ENCODE data around the gene DAZAP1.
A peak's percentile ranks its signal among the peaks of the same experiment; 100 is the strongest.

DAZAP1 gene

DNA sequence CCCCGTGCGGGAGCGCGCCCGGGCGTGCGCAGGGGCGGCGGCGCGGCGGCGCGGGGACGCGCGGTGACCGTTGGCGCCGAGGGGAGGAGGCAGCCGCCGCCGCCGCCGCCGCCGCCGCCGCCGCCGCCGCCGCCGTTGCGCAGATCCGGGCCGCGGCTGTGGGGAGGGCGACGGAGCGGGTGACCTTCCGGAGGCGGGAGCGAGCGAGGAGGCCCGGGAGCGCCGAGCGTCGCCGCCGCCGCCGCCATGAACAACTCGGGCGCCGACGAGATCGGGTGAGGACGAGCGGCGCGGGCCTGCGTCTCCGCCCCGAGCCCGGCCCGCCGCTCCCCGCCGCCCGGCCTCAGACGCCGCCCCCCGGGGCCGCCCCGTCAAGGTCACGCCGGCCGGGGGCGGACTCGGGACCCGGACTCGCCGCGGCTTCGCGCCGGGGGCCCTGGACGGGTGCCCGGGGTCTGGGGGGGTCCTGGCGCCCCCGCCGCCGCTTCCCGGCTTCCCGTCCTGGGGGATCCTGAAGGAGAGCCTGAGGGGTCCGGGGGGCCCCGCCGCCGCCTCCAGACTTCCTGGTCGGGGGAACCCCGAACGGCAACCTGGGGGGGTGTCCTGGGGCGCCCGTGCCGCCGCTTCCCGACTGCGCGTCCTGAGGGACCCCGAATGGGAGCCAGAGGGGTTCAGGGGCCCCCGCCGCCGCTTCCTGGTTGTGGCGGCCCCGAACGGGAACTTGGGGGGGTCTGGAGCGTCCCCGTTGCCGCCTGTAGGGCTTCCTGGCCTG, at the start of gene DAZAP1:
DAZAP1 (plus strand) TSS at position 59 of the 772 bp plus-strand sequence; CDS start at position 247, 188 bp downstream.
- DNase-seq (ENCODE audit: low spot score) = peak; percentile 28

- DNase-seq (ENCODE audit: low spot score) = no peak
These were observed 47.1 kb upstream of the DAZAP1 start for GRCh38 chr19:1360126-1360817.

DNA sequence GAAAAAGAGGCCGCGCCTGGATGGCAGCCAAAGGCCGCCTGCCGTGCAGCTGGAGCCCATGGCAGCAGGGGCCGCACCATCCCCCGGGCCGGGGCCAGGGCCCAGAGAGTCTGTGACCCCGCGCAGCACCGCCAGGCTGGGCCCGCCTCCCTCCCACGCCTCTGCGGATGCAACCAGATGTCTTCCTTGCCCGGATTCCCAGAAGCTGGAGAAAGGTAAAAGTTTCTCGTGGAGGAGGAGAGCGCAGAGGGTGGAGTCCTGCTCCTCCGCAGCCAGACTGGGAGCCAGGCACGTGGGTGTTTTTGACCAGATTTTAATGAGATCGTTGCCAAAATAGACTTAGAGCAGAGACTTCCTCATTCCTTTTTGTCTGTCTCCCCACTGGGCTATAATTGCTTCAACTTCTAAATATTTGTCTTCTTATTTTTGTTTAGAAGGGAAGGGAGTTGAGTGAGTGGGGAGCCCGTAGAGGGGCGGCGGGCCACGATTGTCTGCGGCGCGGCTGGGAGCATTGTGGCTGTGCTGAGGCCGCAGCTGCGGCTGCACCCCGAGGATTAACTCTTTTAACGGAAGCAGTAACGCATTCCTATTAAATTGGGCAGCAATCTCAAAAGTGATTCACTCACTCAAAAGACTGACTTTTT, 46.4 kb upstream of the DAZAP1 start:
- no peak for DNase-seq (ENCODE audit: low spot score)

DNA sequence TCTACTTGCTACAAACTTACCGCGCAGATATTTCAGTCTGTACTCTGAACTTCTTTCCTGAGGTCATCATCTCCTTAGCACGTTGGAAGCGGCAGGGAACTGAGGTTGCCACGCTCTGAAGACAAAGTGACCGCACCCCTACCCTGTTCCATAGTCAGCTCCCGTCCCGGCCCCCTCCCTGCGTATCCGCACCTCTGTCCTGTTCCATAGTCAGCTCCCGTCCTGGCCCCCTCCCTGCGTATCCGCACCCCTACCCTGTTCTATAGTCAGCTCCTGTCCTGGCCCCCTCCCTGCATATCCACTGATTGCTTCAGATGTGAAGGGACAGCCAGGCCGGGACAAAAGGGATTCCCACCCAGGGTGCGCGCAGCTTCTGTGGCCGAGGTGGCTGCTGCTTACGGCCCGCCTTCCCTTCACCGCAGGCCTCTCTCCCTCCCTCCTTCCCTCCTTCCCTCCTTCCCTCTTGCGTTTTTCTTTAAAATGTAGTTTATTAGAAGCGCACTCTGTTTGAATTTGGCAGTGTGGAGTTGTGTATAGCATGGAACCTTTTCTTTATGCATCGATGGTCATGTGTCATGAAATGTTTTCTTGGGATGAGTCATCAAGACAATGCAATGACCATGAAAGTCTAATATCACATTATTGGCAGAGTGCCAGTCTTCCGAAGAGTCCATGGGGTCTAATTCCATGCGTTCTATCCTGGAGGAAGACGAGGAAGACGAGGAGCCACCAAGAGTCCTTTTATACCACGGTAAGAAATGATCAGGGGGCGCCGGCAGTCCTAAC, 45.6 kb upstream of the DAZAP1 start:
- no peak for DNase-seq (ENCODE audit: low spot score)

GRCh38 chr19:1362387-1363257, 44.8 kb upstream of the DAZAP1 start:
- DNase-seq (ENCODE audit: low spot score) = no peak

DNA sequence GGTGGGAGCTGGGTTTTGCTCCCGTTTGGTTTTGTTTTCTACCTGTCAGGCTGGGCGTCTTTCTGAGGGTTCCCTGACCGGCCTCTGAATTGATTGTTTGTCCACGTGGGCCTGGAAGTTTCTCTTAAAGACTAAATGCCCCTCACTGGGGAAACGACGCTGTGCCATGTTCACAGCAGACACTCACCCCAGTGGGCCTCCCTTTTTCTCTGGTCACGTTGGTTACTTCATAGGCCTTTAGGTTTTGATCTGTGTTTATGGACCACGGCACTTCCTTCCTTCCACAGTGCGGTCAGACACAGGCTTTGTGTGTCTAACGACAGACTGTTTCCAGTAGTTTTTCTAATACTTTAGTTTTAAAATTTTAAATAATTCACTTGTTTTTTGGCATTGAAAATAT, 43.8 kb upstream of the DAZAP1 start:
- DNase-seq (ENCODE audit: low spot score) = no peak

DNA sequence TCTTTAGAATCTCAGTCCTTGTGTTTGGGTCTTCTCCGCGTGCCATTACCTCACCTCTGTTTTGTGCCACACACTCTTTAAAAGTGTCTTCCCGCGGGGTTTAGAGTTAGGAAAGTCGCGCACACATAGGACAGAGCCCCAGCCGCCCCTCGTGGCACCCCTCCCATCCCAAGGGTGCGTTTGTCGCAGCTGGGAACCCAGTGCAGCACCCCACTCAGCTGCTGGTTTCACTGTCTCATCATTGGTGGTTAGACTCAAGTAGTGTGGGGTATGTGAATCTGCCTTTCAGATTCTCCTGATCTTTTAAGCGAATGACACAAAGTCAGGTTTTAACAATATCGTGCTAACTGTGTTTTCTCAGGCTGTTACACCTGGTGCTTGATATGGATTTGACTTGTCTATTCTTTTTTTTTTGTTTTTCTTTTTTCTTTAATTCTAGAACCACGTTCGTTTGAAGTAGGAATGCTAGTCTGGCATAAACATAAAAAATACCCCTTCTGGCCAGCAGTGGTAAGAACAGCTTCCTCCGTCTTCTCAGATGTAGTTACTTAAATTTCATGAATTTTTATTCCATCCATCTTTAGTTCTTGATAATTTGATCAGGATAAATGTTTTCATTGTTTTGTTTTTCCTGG, 43.2 kb upstream of the DAZAP1 start:
- peak; percentile 29 for DNase-seq (ENCODE audit: low spot score)

DNA sequence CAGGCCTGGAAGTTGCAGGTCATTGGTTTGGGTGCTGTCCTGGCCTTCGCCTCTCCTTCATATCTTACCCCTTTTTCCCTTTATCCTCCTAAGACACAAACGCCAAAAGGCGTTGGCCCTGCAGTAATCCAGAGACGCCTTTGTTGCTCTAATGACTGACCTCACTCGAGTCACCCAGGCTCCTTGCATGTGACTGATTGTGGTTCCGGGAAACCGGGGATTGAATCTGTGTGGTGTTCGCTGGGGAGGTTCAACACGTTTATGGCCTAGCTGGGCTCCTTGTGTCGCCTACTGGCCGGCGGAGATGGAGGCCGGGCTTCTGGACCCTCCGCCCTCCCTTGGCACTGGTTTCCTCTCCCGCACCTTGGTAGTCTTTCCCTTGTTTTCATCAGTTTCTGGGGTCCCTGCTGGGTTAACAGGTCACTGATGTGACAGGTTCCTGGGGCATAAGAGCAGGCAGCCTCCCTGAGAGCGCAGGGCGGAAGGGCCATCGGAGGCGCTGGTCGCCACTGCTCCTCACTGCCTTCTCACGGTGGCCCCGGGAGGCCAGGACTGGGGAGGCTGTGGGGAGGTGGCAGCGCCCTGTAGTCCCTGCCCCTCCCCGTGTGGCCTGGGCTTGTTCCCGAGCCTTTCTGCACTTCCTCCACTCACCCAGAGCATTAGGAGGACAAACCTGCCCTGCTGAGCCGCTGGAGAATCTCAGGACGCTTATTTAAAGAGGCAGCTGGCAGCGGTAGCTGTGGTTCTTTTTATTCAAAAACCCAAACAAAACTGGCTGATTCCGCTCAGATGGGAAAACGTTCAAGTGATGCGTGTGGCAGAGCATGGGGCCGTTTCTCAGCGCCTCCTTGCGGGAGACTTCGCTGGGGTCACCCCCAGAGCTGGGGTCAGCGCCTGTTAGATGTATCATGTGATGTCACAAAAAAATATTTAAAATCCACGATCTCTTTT, 41.8 kb upstream of the DAZAP1 start:
- DNase-seq (ENCODE audit: low spot score) = no peak

- DNase-seq (ENCODE audit: low spot score) = no peak
These were observed 41.1 kb upstream of the DAZAP1 start for GRCh38 chr19:1366296-1366695.

DNA sequence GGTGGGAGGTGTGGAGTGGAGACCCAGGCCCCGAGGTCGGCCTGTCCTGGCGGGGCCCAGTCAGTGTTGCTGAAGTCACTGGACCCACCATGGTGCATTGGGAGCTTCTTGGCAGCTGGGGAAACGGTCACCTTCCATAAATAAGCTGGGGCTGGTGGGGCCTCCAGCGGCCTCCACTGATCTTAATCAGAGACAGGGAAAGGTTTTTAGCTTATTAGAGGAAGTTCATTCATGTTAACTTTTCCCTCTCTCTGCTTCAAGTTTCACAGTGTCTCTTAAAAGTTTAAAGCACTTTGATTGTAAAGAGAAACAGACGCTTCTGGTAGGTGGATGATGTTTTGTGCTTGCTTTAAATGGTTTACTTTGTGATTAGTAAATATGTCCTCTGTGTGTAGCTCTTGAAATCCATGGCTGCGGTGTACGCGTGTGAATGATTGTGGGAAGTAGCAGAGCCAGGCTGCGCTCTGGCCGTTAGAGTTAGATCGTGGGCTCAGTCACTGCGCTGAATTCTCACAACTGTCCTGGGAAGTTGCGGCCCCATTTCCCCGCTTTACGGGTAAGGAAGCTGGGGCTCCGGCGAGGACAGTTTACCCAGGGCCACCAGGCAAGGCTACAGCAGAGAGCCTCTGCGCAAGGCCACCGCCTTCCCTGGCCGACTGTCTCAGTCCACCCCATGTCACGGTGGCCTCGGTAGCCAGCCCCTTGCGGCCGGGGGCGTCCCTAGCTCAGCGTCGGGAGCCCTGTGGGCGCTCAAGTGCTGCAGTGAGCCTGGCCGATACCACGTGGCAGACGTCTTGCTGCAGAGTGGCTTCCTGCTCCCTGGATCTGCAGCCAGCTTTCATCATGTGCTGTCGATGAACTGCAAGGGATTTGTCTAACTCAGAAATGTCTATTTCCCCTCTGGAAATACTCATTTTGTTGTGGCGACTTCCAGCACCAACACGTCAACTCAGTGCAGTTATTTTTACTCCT, 40.2 kb upstream of the DAZAP1 start:
- no peak for DNase-seq (ENCODE audit: low spot score)

DNA sequence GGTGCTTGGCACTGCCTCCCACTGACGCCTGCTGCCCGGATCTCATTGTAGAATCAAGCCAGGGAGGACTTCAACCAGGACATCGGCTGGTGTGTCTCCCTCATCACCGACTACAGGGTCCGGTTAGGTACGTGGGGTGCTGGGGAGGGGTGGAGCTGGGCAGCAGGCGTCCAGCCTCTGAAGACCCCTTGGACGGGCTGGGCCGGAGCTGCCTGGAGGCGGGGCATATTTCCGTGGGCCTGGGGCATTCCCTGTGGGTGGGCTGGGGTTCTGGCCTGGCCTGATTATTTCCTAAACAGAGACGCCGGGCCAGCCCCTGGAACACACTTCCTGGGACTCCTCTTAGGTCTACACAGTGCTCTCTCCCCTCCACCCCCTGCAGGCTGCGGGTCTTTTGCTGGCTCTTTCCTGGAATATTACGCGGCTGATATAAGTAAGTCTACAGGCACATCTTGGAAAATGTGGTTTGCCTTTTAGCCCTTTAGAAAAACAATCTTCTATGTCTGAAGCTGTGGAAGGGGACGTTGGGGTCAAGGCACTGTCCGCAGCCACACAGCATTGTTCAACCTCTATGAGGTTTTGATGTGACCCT, 38.1 kb upstream of the DAZAP1 start:
- no peak for DNase-seq (ENCODE audit: low spot score)

DNA sequence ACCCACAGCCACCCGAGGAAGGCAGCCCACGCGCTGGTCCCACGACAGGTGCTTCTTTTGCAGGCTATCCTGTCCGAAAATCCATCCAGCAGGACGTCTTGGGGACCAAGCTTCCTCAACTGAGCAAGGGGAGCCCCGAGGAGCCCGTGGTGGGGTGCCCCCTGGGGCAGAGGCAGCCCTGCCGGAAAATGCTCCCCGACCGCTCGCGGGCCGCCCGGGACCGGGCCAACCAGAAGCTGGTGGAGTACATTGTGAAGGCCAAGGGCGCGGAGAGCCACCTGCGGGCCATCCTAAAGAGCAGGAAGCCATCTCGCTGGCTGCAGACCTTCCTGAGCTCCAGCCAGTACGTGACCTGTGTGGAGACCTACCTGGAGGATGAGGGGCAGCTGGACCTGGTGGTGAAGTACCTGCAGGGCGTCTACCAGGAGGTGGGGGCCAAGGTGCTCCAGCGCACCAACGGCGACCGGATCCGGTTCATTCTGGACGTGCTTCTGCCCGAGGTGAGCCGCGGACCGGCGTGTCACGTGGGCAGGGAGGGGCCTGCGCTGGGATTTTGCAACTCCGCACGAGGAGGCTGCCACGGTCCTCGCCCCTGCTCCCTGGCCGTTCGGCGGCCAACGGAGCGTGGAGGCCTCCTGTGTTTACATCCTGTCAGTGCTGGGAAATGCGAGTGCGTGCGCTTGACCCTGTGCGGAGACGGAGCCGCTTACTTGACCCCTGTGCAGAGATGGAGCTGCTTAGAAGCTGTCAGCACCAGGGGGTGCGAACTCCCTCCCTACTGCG, 36.6 kb upstream of the DAZAP1 start:
- no peak for DNase-seq (ENCODE audit: low spot score)

DNA sequence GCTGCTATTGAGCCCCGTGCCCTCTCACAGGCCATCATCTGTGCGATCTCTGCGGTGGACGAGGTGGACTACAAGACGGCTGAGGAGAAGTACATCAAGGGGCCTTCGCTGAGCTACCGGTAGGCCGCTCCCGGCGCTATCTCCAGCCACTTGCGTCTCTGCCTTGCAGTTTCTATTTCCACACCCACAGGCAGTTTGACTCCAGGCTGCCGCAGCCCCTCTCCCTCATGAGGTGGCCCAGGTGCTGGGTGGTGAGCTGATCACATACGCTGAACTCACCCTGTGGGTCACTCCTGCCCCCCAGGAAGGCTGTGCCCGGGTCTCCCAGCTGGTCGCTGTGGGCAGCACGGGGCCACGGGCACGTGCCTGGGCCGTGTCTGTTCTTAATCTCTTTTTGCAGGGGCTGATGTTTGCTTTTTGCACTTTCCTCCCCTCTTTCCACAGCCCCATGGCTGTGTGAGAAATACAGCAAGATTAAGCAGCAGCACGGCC, 34.3 kb upstream of the DAZAP1 start:
- DNase-seq (ENCODE audit: low spot score) = no peak

DNA sequence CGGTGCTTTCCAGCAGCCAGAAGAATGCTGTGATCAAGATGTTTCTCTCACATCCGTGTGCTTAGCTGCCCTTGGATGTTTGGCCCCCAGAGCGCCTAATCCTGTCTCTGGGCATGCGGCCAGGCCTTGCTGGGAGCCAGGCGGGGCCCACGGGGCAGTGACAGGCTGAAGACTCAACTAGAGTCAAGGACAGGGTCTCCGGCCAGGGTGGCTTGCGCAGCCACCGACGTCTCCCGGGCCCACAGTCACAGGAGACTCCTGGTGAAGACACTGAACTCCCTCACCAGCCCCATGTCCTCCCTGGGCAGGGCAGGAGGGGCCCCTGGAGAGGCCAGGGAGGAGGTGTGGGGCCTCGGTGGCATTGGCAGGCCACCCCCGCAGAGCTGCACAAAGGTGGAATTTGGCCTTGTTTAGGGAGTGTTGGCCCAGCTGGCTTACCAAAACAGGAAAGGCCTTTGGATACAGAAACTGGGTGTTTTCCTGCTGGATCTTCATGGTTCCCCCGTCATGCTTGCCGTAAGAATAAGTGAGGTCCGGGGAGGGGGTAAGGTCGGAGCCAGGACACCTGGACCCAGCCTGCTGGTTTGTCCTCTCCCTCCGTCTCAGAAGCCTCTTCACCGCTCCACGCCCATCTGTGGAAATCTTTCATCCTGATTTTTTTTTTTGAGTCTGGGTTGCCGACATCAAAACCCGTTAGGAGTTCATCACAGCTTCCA, 33.7 kb upstream of the DAZAP1 start:
- DNase-seq (ENCODE audit: low spot score) = no peak

GRCh38 chr19:1374250-1374577, 33.2 kb upstream of the DAZAP1 start:
- DNase-seq (ENCODE audit: low spot score) = no peak

GRCh38 chr19:1376415-1376805, 31.0 kb upstream of the DAZAP1 start:
- DNase-seq (ENCODE audit: low spot score) = no peak

Data from germinal center (tissue), 1 donor.